Activated CD8-positive, alpha-beta memory T cell treated with anti-CD3 and anti-CD28 coated beads for 48 hours (primary cell): ENCODE measurements around the gene TMEM239.
"Not testable (repeated sequence)": the region's sequence is repeated elsewhere in the genome, so short reads cannot be mapped to it uniquely, and the experiment has no call there.

Experiments used
- DNase-seq, 3 experiments: peaks; one replicate each; pipeline ENCODE4 v3.0.0-alpha.2; 2020; ENCODE audit warnings: low read depth in 2 of 3, low spot score in 2 of 3

TMEM239 gene

GRCh38 chr20:2816030-2816582 is at the start of gene TMEM239:
TSS of gene TMEM239 (plus strand) at chr20:2816364. CDS start at chr20:2816555, 191 bp downstream.
- DNase-seq, result no peak

GRCh38 chr20:2767768-2768631 is 48.2 kb upstream of the TMEM239 start:
- no peak for DNase-seq

- DNase-seq, result no peak
Observed at GRCh38 chr20:2768632-2769015, 47.5 kb upstream of the TMEM239 start.

- not testable (repeated sequence) for DNase-seq
Observed at GRCh38 chr20:2770091-2770490, 46.1 kb upstream of the TMEM239 start.

GRCh38 chr20:2771631-2772080 is 44.5 kb upstream of the TMEM239 start:
- no peak for DNase-seq

GRCh38 chr20:2773812-2774211 is 42.4 kb upstream of the TMEM239 start:
- DNase-seq, result no peak

- DNase-seq, result no peak
Observed at GRCh38 chr20:2775139-2775538, 41.0 kb upstream of the TMEM239 start.

- DNase-seq, result no peak
Observed at GRCh38 chr20:2778602-2779321, 37.4 kb upstream of the TMEM239 start.

- no peak for DNase-seq
Observed at GRCh38 chr20:2780948-2781347, 35.2 kb upstream of the TMEM239 start.

- no peak for DNase-seq
Observed at GRCh38 chr20:2783908-2784566, 32.1 kb upstream of the TMEM239 start.

- no peak for DNase-seq
Observed at GRCh38 chr20:2793471-2793870, 22.7 kb upstream of the TMEM239 start.

GRCh38 chr20:2794202-2794748 is 21.9 kb upstream of the TMEM239 start:
- DNase-seq, result no peak

GRCh38 chr20:2794866-2795447 is 21.2 kb upstream of the TMEM239 start:
- DNase-seq, result no peak

GRCh38 chr20:2795451-2795850 is 20.7 kb upstream of the TMEM239 start:
- DNase-seq, result no peak

GRCh38 chr20:2796011-2796660 is 20.0 kb upstream of the TMEM239 start:
- DNase-seq, result no peak

GRCh38 chr20:2797136-2797983 is 18.8 kb upstream of the TMEM239 start:
- DNase-seq, result no peak

GRCh38 chr20:2798095-2798805 is 17.9 kb upstream of the TMEM239 start:
- no peak for DNase-seq

GRCh38 chr20:2798814-2799213 is 17.4 kb upstream of the TMEM239 start:
- DNase-seq, result no peak

GRCh38 chr20:2799271-2799670 is 16.9 kb upstream of the TMEM239 start:
- no peak for DNase-seq
